ENCODE measurements around the gene MAST2.

- no peak for TF ChIP-seq POLR2A (IDR thresholded peaks at IDR 0.05)
- no peak for TF ChIP-seq CTCF (IDR thresholded peaks at IDR 0.05)
These were observed 278.2 kb downstream of the MAST2 start for GRCh38 chr1:46081619-46082018.
